Chondrocyte (in vitro differentiated cells): ENCODE results near the gene SETBP1. TPM values are rescaled to one million over a fixed set of nuclear protein-coding genes. Genes with fewer than 3 reads are reported as not detected.

Experiments used
- DNase-seq: peaks from one replicate; pipeline ENCODE4 v3.0.0; 2021; ENCODE audit warnings: mixed read lengths, low spot score
- H3K27ac Mint-ChIP-seq: one replicate; pipeline ENCODE4 v1.8.0; 2021; ENCODE audit warnings: mild to moderate bottlenecking, moderate library complexity, mixed read lengths; ENCODE audit not compliant: unreplicated experiment
- H3K27me3 Mint-ChIP-seq: 2 replicates; pipeline ENCODE4 v1.8.0; 2021; ENCODE audit warnings: low read depth, mixed read lengths
- H3K36me3 Mint-ChIP-seq: 2 replicates; pipeline ENCODE4 v1.8.0; 2021; ENCODE audit warnings: low read depth, mixed read lengths
- H3K4me1 Mint-ChIP-seq: 2 replicates; pipeline ENCODE4 v1.8.0; 2021; ENCODE audit warnings: low read depth, mild to moderate bottlenecking, mixed read lengths
- H3K4me3 Mint-ChIP-seq: one replicate; pipeline ENCODE4 v1.8.0; 2021; ENCODE audit warnings: mild to moderate bottlenecking, moderate library complexity, mixed read lengths; ENCODE audit not compliant: unreplicated experiment
- H3K9me3 Mint-ChIP-seq: 2 replicates; pipeline ENCODE4 v1.8.0; 2021; ENCODE audit warnings: low read depth, mixed read lengths
- CTCF ChIP-seq: fragments of 200-600 bp; sonication (generic); IDR thresholded peaks from 2 replicates; pipeline ENCODE4 v1.5.0; 2021; ENCODE audit warnings: antibody characterized with exemption, mild to moderate bottlenecking, moderate library complexity
- total RNA-seq: library from RNA; stranded (reverse); gene quantifications from 3 replicates; pipeline ENCODE4 v1.2.1, GENCODE V29; 2021

SETBP1 gene
- total RNA-seq, 1 donor from 2014 or later, result 29.3 TPM

- no peak for DNase-seq
- H3K4me3 Mint-ChIP-seq, result no peak overlapping the region
- no peaks in the 10 kb centered on the region for H3K27me3 Mint-ChIP-seq
- TF ChIP-seq CTCF, result no peak
- H3K36me3 Mint-ChIP-seq, result peaks cover 5% of the 10 kb centered on the region
- H3K27ac Mint-ChIP-seq, result no peak overlapping the region
- peaks cover 4% of the 10 kb centered on the region for H3K4me1 Mint-ChIP-seq
- peaks cover 6% of the 10 kb centered on the region for H3K9me3 Mint-ChIP-seq
Measured at GRCh38 chr18:44882163-44882868, 201.6 kb downstream of the SETBP1 start.

- Mint-ChIP-seq H3K36me3 (peaks cover 5% of the 10 kb centered on the region), H3K4me3 (no peak overlapping the region), H3K27ac (no peak overlapping the region), H3K9me3 (peaks cover 6% of the 10 kb centered on the region), H3K4me1 (peaks cover 5% of the 10 kb centered on the region), H3K27me3 (no peaks in the 10 kb centered on the region)
- no peak for DNase-seq
- no peak for TF ChIP-seq CTCF
Measured at GRCh38 chr18:44883671-44884070, 203.0 kb downstream of the SETBP1 start.

- Mint-ChIP-seq H3K27ac (no peak overlapping the region), H3K9me3 (peaks cover 6% of the 10 kb centered on the region), H3K4me1 (peaks cover 5% of the 10 kb centered on the region), H3K27me3 (no peaks in the 10 kb centered on the region), H3K4me3 (no peak overlapping the region), H3K36me3 (peaks cover 5% of the 10 kb centered on the region)
- TF ChIP-seq CTCF, result no peak
- DNase-seq, result no peak
Measured at GRCh38 chr18:44884431-44884830, 203.7 kb downstream of the SETBP1 start.

GRCh38 chr18:44885507-44885906, 204.8 kb downstream of the SETBP1 start:
- no peak for TF ChIP-seq CTCF
- Mint-ChIP-seq H3K36me3 (peaks cover under 1% of the 10 kb centered on the region), H3K9me3 (peaks cover 1% of the 10 kb centered on the region), H3K4me1 (peaks cover 5% of the 10 kb centered on the region), H3K27me3 (no peaks in the 10 kb centered on the region), H3K4me3 (no peak overlapping the region), H3K27ac (no peak overlapping the region)
- DNase-seq, result no peak

GRCh38 chr18:44887227-44887631, 206.5 kb downstream of the SETBP1 start:
- H3K27ac Mint-ChIP-seq, result peak overlapping the region; percentile 15

More at GRCh38 chr18:44887227-44887631, 206.5 kb downstream of the SETBP1 start:
- H3K4me3 Mint-ChIP-seq, result no peak overlapping the region
- no peak for TF ChIP-seq CTCF
- H3K4me1 Mint-ChIP-seq, result peaks cover 5% of the 10 kb centered on the region
- peaks cover 14% of the 10 kb centered on the region for H3K9me3 Mint-ChIP-seq
- peaks cover 9% of the 10 kb centered on the region for H3K36me3 Mint-ChIP-seq
- DNase-seq, result no peak
- H3K27me3 Mint-ChIP-seq, result no peaks in the 10 kb centered on the region
